ENCODE data around the gene NOXA1.

GRCh38 chr9:137465720-137466388, 42.7 kb downstream of the NOXA1 start:
- TF ChIP-seq CTCF (IDR thresholded peaks at IDR 0.05): no peak
- TF ChIP-seq POLR2A (IDR thresholded peaks at IDR 0.05): no peak
- TF ChIP-seq POLR2AphosphoS5 (IDR thresholded peaks at IDR 0.05): no peak

Measured in transverse colon (tissue), 4 donors.